Ovary (tissue), 10 donors: ENCODE results near the gene KCNAB2. TPM values are rescaled to one million over a fixed set of nuclear protein-coding genes. Genes with fewer than 3 reads are reported as not detected.

Experiments
- DNase-seq, 5 donors: peaks; one replicate each; pipeline ENCODE4 v3.0.0-alpha.2; 2019 to 2020
- H3K27ac ChIP-seq, 2 donors: fragments of 200-600 bp; one replicate each; pipeline versions ENCODE4 v1.5.1 to v1.8.0; 2019 to 2022
- H3K27me3 ChIP-seq: fragments of 200-600 bp; one replicate; pipeline ENCODE4 v1.8.0; 2022
- H3K36me3 ChIP-seq: fragments of 200-600 bp; sonication (generic); one replicate; pipeline ENCODE4 v1.5.1; 2019
- H3K4me1 ChIP-seq: one replicate; pipeline ENCODE4 v1.8.1; 2013; ENCODE audit warnings: mild to moderate bottlenecking, moderate library complexity; ENCODE audit not compliant: insufficient read depth
- H3K4me3 ChIP-seq: fragments of 200-600 bp; sonication (generic); one replicate; pipeline ENCODE4 v1.5.1; 2017
- H3K9me3 ChIP-seq, 2 donors: fragments of 200-600 bp in 1 of 2; sonication (generic) in 1 of 2; one replicate each; pipeline versions ENCODE4 v1.5.1 to v1.8.1; 2013 to 2019; ENCODE audit warnings: mild to moderate bottlenecking in 1 of 2, moderate library complexity in 1 of 2
- CTCF ChIP-seq, 3 donors: fragments of 450-650 bp in 2 of 3; fragments of 200-600 bp in 1 of 3; IDR thresholded peaks; one replicate each; pipeline versions ENCODE4 v1.5.1 to v1.8.0; 2016 to 2022; ENCODE audit warnings: antibody characterized with exemption in 3 of 3, mild to moderate bottlenecking in 1 of 3
- EP300 ChIP-seq: sonication (generic); formaldehyde crosslinking; IDR thresholded peaks from one replicate; pipeline ENCODE4 v1.6.1; 2017; ENCODE audit warnings: antibody characterized with exemption
- POLR2A ChIP-seq: fragments of 450-650 bp; IDR thresholded peaks from one replicate; pipeline ENCODE4 v1.6.1; 2017; ENCODE audit warnings: antibody characterized with exemption, mild to moderate bottlenecking, moderate library complexity
- WGBS, 3 donors: extraction: QIAGEN DNeasy Blood & Tissue Kit in 1 of 3; methylation state at CpG; one replicate each; pipeline versions ENCODE4 v1.1.5 to v1.1.7; 2013 to 2017; 5-methylcytosine and 5-hydroxymethylcytosine counted together
- intact Hi-C, 4 donors: fragments of 100-400 bp; cut with DNase I; formaldehyde crosslinking; loops; one replicate each; pipeline versions ENCODE4 v1.11.0 to v1.15.1; 2022 to 2023
- long read RNA-seq, 3 donors: library from polyadenylated mRNA in 2 of 3; unstranded in 2 of 3; transcript quantifications; one replicate each; pipeline ENCODE4 v2.0.0 and lab custom pipeline, GENCODE V29; 2021 to 2026
- polyA plus RNA-seq, 2 donors: library from polyadenylated mRNA; stranded (reverse); fragments of 200-250 nt in 1 of 2; fragments of 350-450 nt in 1 of 2; fragmentation: Illumina TruSeq in 1 of 2; extraction: RNeasy Lipid Tissue Mini Kit (QIAGEN cat#74804) in 1 of 2; gene quantifications; one replicate each; pipeline ENCODE4 v1.2.3, GENCODE V29; 2013 to 2014
- total RNA-seq, 7 donors: library from RNA; depleted of rRNA in 2 of 7; stranded (reverse); fragments of >200 nt in 2 of 7; fragmentation: NEBNext Ultra II Directional in 3 of 7; extraction: Animal tissue kit (Norgen Biotek cat#: 25700) in 3 of 7; gene quantifications; one replicate each; pipeline versions ENCODE4 v1.1.0 to v1.2.4, GENCODE V29; 2016 to 2023
- donor health status: DM: no; HTN: no; CAD: no; lungs with moderate emphysema.
- donor health status: DM: no; HTN: no; CAD: no.
- donor health status: Bipolar disorder and iron deficiency.
- donor health status: DM: yes; HTN: yes; CAD: no.
- donor health status: DM: no; HTN: no; CAD: no.
- donor health status: DM: yes; HTN: yes; CAD: no.

The KCNAB2 gene
- 10 to 100 TPM in 2 of 7 donors, 1 to 10 TPM in 5; 2.9 to 18.3 (median 8.0) TPM for total RNA-seq
- polyA plus RNA-seq, result 1 to 10 TPM; 5.4 to 6.3 TPM
- long read RNA-seq, donor 1, full-length matches to known transcripts, result 3 of 11 reads
- long read RNA-seq, donor 1, partial matches to known transcripts, result 2 of 11 reads
- long read RNA-seq, donor 1, other reads (novel, unspliced or antisense), result 6 of 11 reads
- long read RNA-seq, donor 2, full-length matches to known transcripts, result 2 of 2 reads
- long read RNA-seq, donor 2, partial matches to known transcripts, result 0 of 2 reads
- long read RNA-seq, donor 2, other reads (novel, unspliced or antisense), result 0 of 2 reads
- long read RNA-seq, donor 3, full-length matches to known transcripts, result 13 of 26 reads
- long read RNA-seq, donor 3, partial matches to known transcripts, result 5 of 26 reads
- long read RNA-seq, donor 3, other reads (novel, unspliced or antisense), result 8 of 26 reads

DNA sequence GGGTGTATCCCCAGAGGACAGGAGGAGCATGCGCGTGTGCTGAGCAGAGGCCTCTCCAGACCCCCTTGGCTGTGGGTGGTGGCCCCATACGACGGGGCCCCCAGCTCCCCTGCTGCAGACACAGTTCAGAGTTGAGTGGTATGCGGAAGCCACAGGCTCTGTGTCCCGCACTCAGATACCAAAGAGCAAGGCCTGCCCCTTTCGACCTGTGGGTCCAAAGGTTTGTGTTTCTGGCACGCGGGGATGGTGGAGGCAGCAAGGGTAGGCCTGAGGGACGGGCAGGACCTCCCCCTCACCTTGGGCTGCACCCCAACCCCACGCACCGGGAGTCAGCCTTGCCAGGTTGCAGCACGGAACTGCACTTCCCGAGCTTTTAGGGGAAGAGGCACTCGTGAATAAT lies at the start of gene KCNAB2:
KCNAB2 (plus strand) TSS at position 328 of the 400 bp plus-strand sequence. CDS start 5,649 bp downstream, outside the sequence.
- H3K27ac ChIP-seq, result no peak within 1 kb of the TSS
- H3K4me3 ChIP-seq, result no peak within 1 kb of the TSS
- 67 to 77% (median 69%) methylated on average over 15 of the region's 15 CpGs for WGBS, 3 donors
- intact Hi-C loops, result loop anchor here in 3 of 4 donors (5.0 to 10.0 kb wide), 3 partner anchors 132 to 289 kb away; partner anchors contain the start of gene HES3 (in 1 of the 3)
- DNase-seq, result no peak
- no peaks in the 10 kb centered on the region for H3K27me3 ChIP-seq
- peaks cover 3% of the 10 kb centered on the region for H3K4me1 ChIP-seq
- H3K36me3 ChIP-seq, result no peaks in the 10 kb centered on the region
- no peaks in the 10 kb centered on the region for H3K9me3 ChIP-seq
- TF ChIP-seq EP300 (no peak), CTCF (IDR thresholded peaks at IDR 0.05) (no peak)

- DNase-seq, result peak in 1 of 5 donors; percentile 13
- H3K27me3 ChIP-seq, result no peaks in the 10 kb centered on the region
- no peak overlapping the region for H3K4me3 ChIP-seq
- no peaks in the 10 kb centered on the region for H3K36me3 ChIP-seq
- H3K4me1 ChIP-seq, result peaks cover 4% of the 10 kb centered on the region
- H3K27ac ChIP-seq, result no peak overlapping the region
- H3K9me3 ChIP-seq, result no peaks in the 10 kb centered on the region
- TF ChIP-seq CTCF (IDR thresholded peaks at IDR 0.05), result no peak
- no peak for TF ChIP-seq POLR2A
- no peak for TF ChIP-seq EP300
- intact Hi-C loops, result loop anchor here in 1 of 4 donors (1.0 kb wide), 1 partner anchor 22 kb away; no protein-coding TSS in a partner anchor
- 83 to 91% (median 85%) methylated on average over 16 of the region's 16 CpGs for WGBS, 3 donors
Observed at GRCh38 chr1:5996641-5997270, 48.9 kb upstream of the KCNAB2 start.

- H3K9me3 ChIP-seq, result no peaks in the 10 kb centered on the region
- intact Hi-C loops, result no loop called here
- H3K27ac ChIP-seq, result no peak overlapping the region
- no peaks in the 10 kb centered on the region for H3K27me3 ChIP-seq
- 43 to 54% (median 49%) methylated on average over 5 of the region's 5 CpGs for WGBS, 3 donors
- no peak overlapping the region for H3K4me3 ChIP-seq
- peaks cover 4% of the 10 kb centered on the region for H3K4me1 ChIP-seq
- DNase-seq, result peak in 1 of 5 donors; percentile 11
- H3K36me3 ChIP-seq, result no peaks in the 10 kb centered on the region
- no peak for TF ChIP-seq CTCF (IDR thresholded peaks at IDR 0.05)
- TF ChIP-seq POLR2A, result no peak
- no peak for TF ChIP-seq EP300
Observed at GRCh38 chr1:5997316-5997715, 48.4 kb upstream of the KCNAB2 start.

GRCh38 chr1:5998051-5998905 lies 47.4 kb upstream of the KCNAB2 start:
- intact Hi-C loops, result no loop called here
- no peaks in the 10 kb centered on the region for H3K36me3 ChIP-seq
- TF ChIP-seq EP300, result no peak
- no peak for TF ChIP-seq POLR2A
- TF ChIP-seq CTCF (IDR thresholded peaks at IDR 0.05), result no peak
- peak in 2 of 5 donors; percentile 12 to 28 for DNase-seq
- H3K4me3 ChIP-seq, result no peak overlapping the region
- 90 to 92% (median 90%) methylated on average over 12 of the region's 12 CpGs for WGBS, 3 donors
- no peaks in the 10 kb centered on the region for H3K9me3 ChIP-seq
- H3K27ac ChIP-seq, result no peak overlapping the region
- peaks cover 1% of the 10 kb centered on the region for H3K4me1 ChIP-seq
- H3K27me3 ChIP-seq, result no peaks in the 10 kb centered on the region
